ENCODE data around the gene UBN2. TPM values are rescaled to one million over a fixed set of nuclear protein-coding genes. Genes with fewer than 3 reads are reported as not detected.

The UBN2 gene
- total and polyA plus RNA-seq, 7 donors, result 1.7 to 30.1 (median 20.6) TPM

DNA sequence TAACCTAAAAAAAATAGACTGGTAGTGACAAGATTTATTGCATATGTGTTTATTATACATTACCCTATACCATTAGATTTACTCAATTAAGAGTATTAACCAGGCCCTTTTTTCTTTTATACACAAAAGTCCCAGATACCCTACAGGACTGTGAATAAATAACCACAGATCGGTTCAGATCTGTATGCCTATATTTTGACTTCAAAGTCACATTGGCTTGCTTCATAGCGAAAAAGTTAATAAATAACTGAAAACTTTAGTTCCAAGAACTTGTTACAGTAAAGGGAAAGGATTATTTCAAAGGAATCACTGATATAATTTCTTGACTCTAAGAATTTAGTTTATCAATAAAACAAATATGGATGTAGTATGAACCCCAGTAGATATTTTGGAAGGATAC is 68.3 kb downstream of the UBN2 start:
- H3K9me3 ChIP-seq, result no peaks in the 10 kb centered on the region
- H3K4me3 ChIP-seq, result no peak overlapping the region
- DNase-seq (no peak), ATAC-seq (no peak)
- no peaks in the 10 kb centered on the region for H3K27me3 ChIP-seq (ENCODE audit: insufficient read depth in 3 of 3, low read length in 2 of 3)
- TF ChIP-seq, protein P1, sequence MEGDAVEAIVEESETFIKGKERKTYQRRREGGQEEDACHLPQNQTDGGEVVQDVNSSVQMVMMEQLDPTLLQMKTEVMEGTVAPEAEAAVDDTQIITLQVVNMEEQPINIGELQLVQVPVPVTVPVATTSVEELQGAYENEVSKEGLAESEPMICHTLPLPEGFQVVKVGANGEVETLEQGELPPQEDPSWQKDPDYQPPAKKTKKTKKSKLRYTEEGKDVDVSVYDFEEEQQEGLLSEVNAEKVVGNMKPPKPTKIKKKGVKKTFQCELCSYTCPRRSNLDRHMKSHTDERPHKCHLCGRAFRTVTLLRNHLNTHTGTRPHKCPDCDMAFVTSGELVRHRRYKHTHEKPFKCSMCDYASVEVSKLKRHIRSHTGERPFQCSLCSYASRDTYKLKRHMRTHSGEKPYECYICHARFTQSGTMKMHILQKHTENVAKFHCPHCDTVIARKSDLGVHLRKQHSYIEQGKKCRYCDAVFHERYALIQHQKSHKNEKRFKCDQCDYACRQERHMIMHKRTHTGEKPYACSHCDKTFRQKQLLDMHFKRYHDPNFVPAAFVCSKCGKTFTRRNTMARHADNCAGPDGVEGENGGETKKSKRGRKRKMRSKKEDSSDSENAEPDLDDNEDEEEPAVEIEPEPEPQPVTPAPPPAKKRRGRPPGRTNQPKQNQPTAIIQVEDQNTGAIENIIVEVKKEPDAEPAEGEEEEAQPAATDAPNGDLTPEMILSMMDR (IDR thresholded peaks at IDR 0.05), result no peak
- intact Hi-C loops (cut with DNase I), result no loop called here
- H3K27ac ChIP-seq, result no peak overlapping the region
- peaks cover 10 to 86% of the 10 kb centered on the region in 2 donors for H3K36me3 ChIP-seq (ENCODE audit: insufficient read depth in 1 of 2, low read depth in 1 of 2)
- 96 to 99% (median 98%) methylated on average over 2 of the region's 2 CpGs for WGBS, 3 donors
- H3K4me1 ChIP-seq, result no peaks in the 10 kb centered on the region

DNA sequence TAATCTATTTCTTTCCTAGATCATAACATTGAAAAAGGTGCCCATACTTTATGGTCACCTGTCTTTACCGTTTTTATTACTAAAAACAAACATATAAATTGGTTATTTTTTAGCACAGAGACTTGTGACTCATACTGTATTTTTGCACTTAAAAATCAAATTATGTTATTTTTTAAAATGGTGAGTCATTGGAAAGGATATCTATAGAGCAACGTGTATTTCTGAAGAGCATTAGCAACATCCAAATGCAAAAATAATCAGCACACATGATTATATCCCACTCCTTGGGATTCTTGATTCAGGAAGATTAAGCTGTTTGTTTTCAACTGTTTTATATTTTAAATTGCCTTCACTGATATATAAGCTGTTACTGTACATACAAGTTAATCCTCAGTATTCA is 69.4 kb downstream of the UBN2 start:
- ATAC-seq, result no peak

DNA sequence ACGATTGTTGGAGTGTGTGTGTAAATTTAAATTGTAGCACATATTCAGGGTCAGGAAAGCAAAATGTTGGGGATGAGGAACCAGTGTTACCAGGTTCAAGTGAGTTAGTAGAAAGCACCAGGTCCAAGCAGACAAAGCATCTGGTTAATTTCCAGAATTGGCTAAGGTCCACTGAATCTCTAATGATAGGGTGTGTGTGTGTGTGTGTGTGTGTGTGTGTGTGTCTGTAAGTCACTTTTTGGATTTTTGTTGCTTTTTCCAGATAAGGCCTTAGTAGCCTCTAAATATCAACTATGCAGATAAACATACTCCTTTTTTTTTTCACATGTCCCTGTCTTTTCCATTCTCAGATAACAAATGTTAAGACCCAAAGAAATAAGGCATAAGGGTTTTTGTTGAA is 73.5 kb downstream of the UBN2 start:
- TF ChIP-seq, protein P1 (IDR thresholded peaks at IDR 0.05), result no peak
- Histone ChIP-seq H3K4me3 (no peak overlapping the region), H3K4me1 (no peaks in the 10 kb centered on the region), H3K36me3 (ENCODE audit: insufficient read depth in 1 of 2, low read depth in 1 of 2) (peaks cover 3 to 62% of the 10 kb centered on the region in 2 donors), H3K9me3 (no peaks in the 10 kb centered on the region), H3K27ac (no peak overlapping the region), H3K27me3 (ENCODE audit: insufficient read depth in 3 of 3, low read length in 2 of 3) (no peaks in the 10 kb centered on the region)
- intact Hi-C loops (cut with DNase I), result no loop called here
- WGBS, 3 donors, result 84 to 95% (median 85%) methylated on average over 1 of the region's 1 CpG
- no peak for DNase-seq
- ATAC-seq, result no peak

More for the DNA sequence above, 69.4 kb downstream of the UBN2 start:
- H3K4me3 ChIP-seq, result no peak overlapping the region
- no peak overlapping the region for H3K27ac ChIP-seq
- 90 to 95% (median 93%) methylated on average over 2 of the region's 2 CpGs for WGBS, 3 donors
- intact Hi-C loops (cut with DNase I), result no loop called here
- peaks cover 3 to 82% of the 10 kb centered on the region in 2 donors for H3K36me3 ChIP-seq (ENCODE audit: insufficient read depth in 1 of 2, low read depth in 1 of 2)
- no peaks in the 10 kb centered on the region for H3K27me3 ChIP-seq (ENCODE audit: insufficient read depth in 3 of 3, low read length in 2 of 3)
- no peak for DNase-seq
- H3K9me3 ChIP-seq, result no peaks in the 10 kb centered on the region
- H3K4me1 ChIP-seq, result no peaks in the 10 kb centered on the region
- TF ChIP-seq, protein P1 (IDR thresholded peaks at IDR 0.05), result no peak

DNA sequence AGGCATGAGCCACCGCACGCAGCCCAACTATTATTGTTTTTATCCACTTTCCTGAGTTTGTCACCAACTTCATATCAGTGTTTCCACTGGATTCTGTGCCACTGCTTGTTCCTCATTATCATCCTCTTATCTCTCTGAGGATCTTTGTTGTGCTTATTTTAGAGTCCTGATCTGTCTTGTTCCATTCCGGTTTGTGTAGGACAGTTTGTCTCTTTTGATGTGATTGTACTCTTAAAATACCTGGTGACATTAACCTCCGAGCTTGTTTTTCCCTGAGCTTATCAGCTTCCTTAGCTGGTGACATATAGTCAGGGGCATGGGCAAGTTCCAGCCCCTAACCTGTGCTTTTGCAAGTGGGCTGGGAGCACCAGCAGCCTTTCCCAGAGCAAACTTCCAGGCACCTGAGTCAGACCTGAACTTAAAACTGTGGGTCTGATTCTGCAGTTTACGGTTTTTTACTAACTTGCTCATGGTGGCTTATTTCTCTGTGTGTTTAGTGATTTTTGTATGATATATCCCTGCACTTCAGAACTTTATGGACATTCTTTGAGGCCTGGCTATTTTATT is 87.0 kb downstream of the UBN2 start:
- H3K27ac ChIP-seq, result no peak overlapping the region
- no peaks in the 10 kb centered on the region for H3K27me3 ChIP-seq (ENCODE audit: insufficient read depth in 3 of 3, low read length in 2 of 3)
- WGBS, 3 donors, result 84 to 89% (median 88%) methylated on average over 5 of the region's 5 CpGs
- intact Hi-C loops (cut with DNase I), result no loop called here
- H3K4me1 ChIP-seq, result peaks cover 7% of the 10 kb centered on the region
- ATAC-seq (no peak), DNase-seq (no peak)
- H3K36me3 ChIP-seq (ENCODE audit: insufficient read depth in 1 of 2, low read depth in 1 of 2), result no peaks in the 10 kb centered on the region
- H3K9me3 ChIP-seq, result no peaks in the 10 kb centered on the region
- H3K4me3 ChIP-seq, result no peak overlapping the region
- TF ChIP-seq, protein P1 (IDR thresholded peaks at IDR 0.05), result no peak

Data from psoas muscle (tissue), 8 donors.